Astrocyte (in vitro differentiated cells and primary cell): ENCODE results near the gene FGF12. TPM values are rescaled to one million over a fixed set of nuclear protein-coding genes. Genes with fewer than 3 reads are reported as not detected.
A peak's percentile ranks its signal among the peaks of the same experiment; 100 is the strongest.

Experiments used
- DNase-seq: peaks from one replicate; pipeline ENCODE4 v3.0.0-alpha.2; 2010; ENCODE audit warnings: low read depth
- FAIRE-seq: peaks from 2 replicates; lab custom pipeline; 2011; peaks lifted over from hg19 to GRCh38; lab: Jason Lieb, UNC
- H2AFZ ChIP-seq: 2 replicates; pipeline ENCODE4 v1.6.0; 2012; ENCODE audit warnings: low read depth, low read length, inconsistent platforms
- H3K27ac ChIP-seq: 2 replicates; pipeline ENCODE4 v1.5.1; 2011; ENCODE audit warnings: low read depth, low read length, inconsistent platforms
- H3K27me3 ChIP-seq: 2 replicates; pipeline ENCODE4 v1.6.0; 2011; ENCODE audit warnings: low read length, inconsistent platforms; ENCODE audit not compliant: insufficient read depth
- H3K36me3 ChIP-seq: 2 replicates; pipeline ENCODE4 v1.5.1; 2011; ENCODE audit warnings: low read length, inconsistent platforms; ENCODE audit not compliant: insufficient read depth
- H3K4me1 ChIP-seq: 2 replicates; pipeline ENCODE4 v1.5.1; 2011; ENCODE audit warnings: low read length, inconsistent platforms; ENCODE audit not compliant: insufficient read depth
- H3K4me2 ChIP-seq: 2 replicates; pipeline ENCODE4 v1.6.0; 2012; ENCODE audit warnings: low read length, inconsistent platforms
- H3K4me3 ChIP-seq: 2 replicates; pipeline ENCODE4 v1.5.1; 2011; ENCODE audit warnings: low read depth, mild to moderate bottlenecking, low read length, inconsistent platforms; ENCODE audit not compliant: insufficient read depth
- H3K79me2 ChIP-seq: 2 replicates; pipeline ENCODE4 v1.6.0; 2012; ENCODE audit warnings: mild to moderate bottlenecking, low read length, inconsistent platforms; ENCODE audit not compliant: insufficient read depth
- H3K9ac ChIP-seq: 2 replicates; pipeline ENCODE4 v1.6.0; 2012; ENCODE audit warnings: mild to moderate bottlenecking, low read length, inconsistent platforms
- H3K9me3 ChIP-seq: 2 replicates; pipeline ENCODE4 v1.5.1; 2012; ENCODE audit warnings: low read depth, mild to moderate bottlenecking, low read length, inconsistent platforms; ENCODE audit not compliant: insufficient read depth
- H4K20me1 ChIP-seq: 2 replicates; pipeline ENCODE4 v1.6.0; 2012; ENCODE audit warnings: low read length, inconsistent platforms; ENCODE audit not compliant: insufficient read depth
- H3K27ac Mint-ChIP-seq: one replicate; pipeline ENCODE4 v1.8.0; 2021; ENCODE audit warnings: mild to moderate bottlenecking, mixed read lengths; ENCODE audit not compliant: unreplicated experiment
- H3K27me3 Mint-ChIP-seq: one replicate; pipeline ENCODE4 v1.8.0; 2021; ENCODE audit warnings: low read depth, mixed read lengths; ENCODE audit not compliant: unreplicated experiment
- H3K36me3 Mint-ChIP-seq: one replicate; pipeline ENCODE4 v1.8.0; 2021; ENCODE audit warnings: low read depth, mixed read lengths; ENCODE audit not compliant: unreplicated experiment
- H3K4me1 Mint-ChIP-seq: one replicate; pipeline ENCODE4 v1.8.0; 2021; ENCODE audit warnings: low read depth, mixed read lengths; ENCODE audit not compliant: unreplicated experiment
- H3K4me3 Mint-ChIP-seq: one replicate; pipeline ENCODE4 v1.8.0; 2021; ENCODE audit warnings: mild to moderate bottlenecking, moderate library complexity, mixed read lengths; ENCODE audit not compliant: unreplicated experiment
- H3K9me3 Mint-ChIP-seq: one replicate; pipeline ENCODE4 v1.8.0; 2021; ENCODE audit warnings: mild to moderate bottlenecking, mixed read lengths; ENCODE audit not compliant: unreplicated experiment
- EZH2 ChIP-seq: IDR thresholded peaks from 2 replicates; pipeline ENCODE4 v1.6.1; 2012; ENCODE audit warnings: mild to moderate bottlenecking, low read length, inconsistent platforms; ENCODE audit not compliant: insufficient read depth
- total RNA-seq: library from RNA; stranded (reverse); gene quantifications from 2 replicates; pipeline ENCODE4 v1.2.1, GENCODE V29; 2021
- TF ChIP-seq, protein P1 (sequence below): IDR thresholded peaks from 2 replicates; pipeline ENCODE4 v1.5.1; 2011; ENCODE audit warnings: low read depth, mild to moderate bottlenecking, inconsistent platforms, low read length, moderate library complexity; ENCODE audit not compliant: insufficient read depth

The FGF12 gene
- total RNA-seq, 1 donor from 2014 or later, result 1.4 TPM

GRCh38 chr3:192156382-192156781 lies 571.0 kb downstream of the FGF12 start:
- no peaks in the 10 kb centered on the region for H4K20me1 ChIP-seq
- no peak overlapping the region for H3K4me3 ChIP-seq
- Mint-ChIP-seq H3K4me3 (no peak overlapping the region), H3K27me3 (no peaks in the 10 kb centered on the region), H3K27ac (no peak overlapping the region), H3K9me3 (no peaks in the 10 kb centered on the region), H3K36me3 (no peaks in the 10 kb centered on the region), H3K4me1 (no peaks in the 10 kb centered on the region)
- H3K4me2 ChIP-seq, result no peak overlapping the region
- H3K9me3 ChIP-seq, result no peaks in the 10 kb centered on the region
- no peaks in the 10 kb centered on the region for H3K79me2 ChIP-seq
- FAIRE-seq, result no peak
- H3K4me1 ChIP-seq, result no peaks in the 10 kb centered on the region
- H2AFZ ChIP-seq, result no peak overlapping the region
- no peak for TF ChIP-seq EZH2
- TF ChIP-seq, protein P1, sequence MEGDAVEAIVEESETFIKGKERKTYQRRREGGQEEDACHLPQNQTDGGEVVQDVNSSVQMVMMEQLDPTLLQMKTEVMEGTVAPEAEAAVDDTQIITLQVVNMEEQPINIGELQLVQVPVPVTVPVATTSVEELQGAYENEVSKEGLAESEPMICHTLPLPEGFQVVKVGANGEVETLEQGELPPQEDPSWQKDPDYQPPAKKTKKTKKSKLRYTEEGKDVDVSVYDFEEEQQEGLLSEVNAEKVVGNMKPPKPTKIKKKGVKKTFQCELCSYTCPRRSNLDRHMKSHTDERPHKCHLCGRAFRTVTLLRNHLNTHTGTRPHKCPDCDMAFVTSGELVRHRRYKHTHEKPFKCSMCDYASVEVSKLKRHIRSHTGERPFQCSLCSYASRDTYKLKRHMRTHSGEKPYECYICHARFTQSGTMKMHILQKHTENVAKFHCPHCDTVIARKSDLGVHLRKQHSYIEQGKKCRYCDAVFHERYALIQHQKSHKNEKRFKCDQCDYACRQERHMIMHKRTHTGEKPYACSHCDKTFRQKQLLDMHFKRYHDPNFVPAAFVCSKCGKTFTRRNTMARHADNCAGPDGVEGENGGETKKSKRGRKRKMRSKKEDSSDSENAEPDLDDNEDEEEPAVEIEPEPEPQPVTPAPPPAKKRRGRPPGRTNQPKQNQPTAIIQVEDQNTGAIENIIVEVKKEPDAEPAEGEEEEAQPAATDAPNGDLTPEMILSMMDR, result no peak
- no peaks in the 10 kb centered on the region for H3K27me3 ChIP-seq
- no peaks in the 10 kb centered on the region for H3K36me3 ChIP-seq
- H3K9ac ChIP-seq, result no peak overlapping the region
- no peak overlapping the region for H3K27ac ChIP-seq
- no peak for DNase-seq

DNA sequence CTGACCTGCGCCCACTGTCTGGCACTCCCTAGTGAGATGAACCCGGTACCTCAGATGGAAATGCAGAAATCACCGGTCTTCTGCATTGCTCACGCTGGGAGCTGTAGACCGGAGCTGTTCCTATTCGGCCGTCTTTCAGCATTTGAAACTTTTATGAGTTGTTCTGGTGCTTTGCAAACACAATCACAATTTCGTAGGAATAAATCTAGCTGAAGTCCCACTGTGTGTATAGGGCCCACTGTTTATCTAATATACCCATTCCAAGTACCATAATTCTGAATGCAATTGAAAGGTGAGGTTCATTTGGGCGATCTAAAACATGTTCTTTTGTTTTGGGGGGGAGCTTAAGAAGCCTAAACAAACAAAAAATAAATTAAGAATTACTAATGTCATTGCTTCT lies 572.1 kb downstream of the FGF12 start:
- Mint-ChIP-seq H3K27me3 (no peaks in the 10 kb centered on the region), H3K4me3 (peak overlapping the region; percentile 76), H3K4me1 (no peaks in the 10 kb centered on the region), H3K27ac (no peak overlapping the region), H3K36me3 (no peaks in the 10 kb centered on the region), H3K9me3 (no peaks in the 10 kb centered on the region)
- no peak for TF ChIP-seq EZH2
- TF ChIP-seq, protein P1, result no peak
- FAIRE-seq (no peak), DNase-seq (no peak)
- Histone ChIP-seq H3K9ac (no peak overlapping the region), H3K4me3 (peak overlapping the region; percentile 39), H3K36me3 (no peaks in the 10 kb centered on the region), H3K9me3 (no peaks in the 10 kb centered on the region), H3K4me2 (peak overlapping the region; percentile 50), H3K27ac (no peak overlapping the region), H3K4me1 (no peaks in the 10 kb centered on the region), H3K27me3 (no peaks in the 10 kb centered on the region), H2AFZ (no peak overlapping the region), H4K20me1 (no peaks in the 10 kb centered on the region), H3K79me2 (no peaks in the 10 kb centered on the region)

DNA sequence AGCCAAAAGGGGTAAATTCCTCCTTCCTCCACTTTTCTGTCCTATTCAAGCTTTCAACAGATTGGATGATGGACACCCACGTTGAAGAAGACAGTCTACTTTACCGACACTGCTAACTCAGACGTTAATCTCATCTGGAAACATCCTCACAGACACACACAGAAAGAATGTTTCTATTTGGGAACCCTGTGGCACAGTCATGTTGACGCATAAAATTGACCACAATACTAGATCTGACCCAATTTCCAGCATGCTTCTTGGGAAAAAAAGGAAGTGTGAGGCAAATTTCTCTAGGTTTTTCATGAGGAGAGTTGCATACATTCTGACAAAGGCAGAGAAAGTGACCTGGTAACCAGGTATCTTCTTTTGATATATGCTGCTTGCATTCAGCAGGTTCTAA lies 594.1 kb downstream of the FGF12 start:
- FAIRE-seq (no peak), DNase-seq (no peak)
- Histone ChIP-seq H3K4me1 (no peaks in the 10 kb centered on the region), H3K27ac (no peak overlapping the region), H3K4me2 (no peak overlapping the region), H3K36me3 (no peaks in the 10 kb centered on the region), H3K79me2 (no peaks in the 10 kb centered on the region), H3K9me3 (no peaks in the 10 kb centered on the region), H3K9ac (no peak overlapping the region), H3K27me3 (no peaks in the 10 kb centered on the region), H4K20me1 (no peaks in the 10 kb centered on the region), H2AFZ (no peak overlapping the region), H3K4me3 (no peak overlapping the region)
- TF ChIP-seq EZH2, result no peak
- TF ChIP-seq, protein P1, result no peak
- H3K27me3 Mint-ChIP-seq, result no peaks in the 10 kb centered on the region
- H3K4me1 Mint-ChIP-seq, result no peaks in the 10 kb centered on the region
- H3K9me3 Mint-ChIP-seq, result peaks cover 7% of the 10 kb centered on the region
- H3K4me3 Mint-ChIP-seq, result no peak overlapping the region
- no peaks in the 10 kb centered on the region for H3K36me3 Mint-ChIP-seq
- no peak overlapping the region for H3K27ac Mint-ChIP-seq
